Measurements from ENCODE around the gene LTF. TPM values are rescaled to one million over a fixed set of nuclear protein-coding genes. Genes with fewer than 3 reads are reported as not detected.

The LTF gene
- total and polyA plus RNA-seq, 8 donors: 6.9 to 21.0 (median 11.2) TPM

DNA sequence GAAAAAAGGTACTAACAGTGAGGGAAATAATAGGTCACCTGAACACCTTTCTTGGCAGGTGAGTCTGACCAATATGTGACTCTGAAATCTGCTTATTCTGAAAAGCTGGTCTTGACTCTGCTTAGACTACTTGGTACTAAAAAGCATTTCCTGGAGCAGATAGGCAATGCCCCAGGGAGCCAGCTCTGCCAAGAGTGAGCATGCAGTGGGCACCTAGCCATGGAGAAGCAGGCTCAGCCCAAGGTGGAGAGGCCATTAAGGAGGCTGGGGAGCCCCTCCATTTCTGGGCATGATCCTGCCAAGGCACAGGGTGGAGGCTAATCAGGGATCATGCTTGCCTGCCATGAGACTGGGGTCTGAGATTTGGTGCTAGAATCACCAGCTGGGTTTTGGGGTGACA lies 1.6 kb upstream of the LTF start:
- intact Hi-C loops (cut with DNase I): no loop called here
- Histone ChIP-seq H3K4me3 (no peak overlapping the region), H3K36me3 (no peaks in the 10 kb centered on the region), H3K27ac (peak overlapping the region in 2 of 4 donors; percentile 61 to 63), H3K4me1 (peaks cover 0 to 40% (median 0%) of the 10 kb centered on the region in 3 donors), H3K9me3 (no peaks in the 10 kb centered on the region), H3K27me3 (no peaks in the 10 kb centered on the region)
- DNase-seq: peak in 5 of 6 donors; percentile 53 to 77 (median 70)
- no peak for FAIRE-seq
- TF ChIP-seq, protein P1, sequence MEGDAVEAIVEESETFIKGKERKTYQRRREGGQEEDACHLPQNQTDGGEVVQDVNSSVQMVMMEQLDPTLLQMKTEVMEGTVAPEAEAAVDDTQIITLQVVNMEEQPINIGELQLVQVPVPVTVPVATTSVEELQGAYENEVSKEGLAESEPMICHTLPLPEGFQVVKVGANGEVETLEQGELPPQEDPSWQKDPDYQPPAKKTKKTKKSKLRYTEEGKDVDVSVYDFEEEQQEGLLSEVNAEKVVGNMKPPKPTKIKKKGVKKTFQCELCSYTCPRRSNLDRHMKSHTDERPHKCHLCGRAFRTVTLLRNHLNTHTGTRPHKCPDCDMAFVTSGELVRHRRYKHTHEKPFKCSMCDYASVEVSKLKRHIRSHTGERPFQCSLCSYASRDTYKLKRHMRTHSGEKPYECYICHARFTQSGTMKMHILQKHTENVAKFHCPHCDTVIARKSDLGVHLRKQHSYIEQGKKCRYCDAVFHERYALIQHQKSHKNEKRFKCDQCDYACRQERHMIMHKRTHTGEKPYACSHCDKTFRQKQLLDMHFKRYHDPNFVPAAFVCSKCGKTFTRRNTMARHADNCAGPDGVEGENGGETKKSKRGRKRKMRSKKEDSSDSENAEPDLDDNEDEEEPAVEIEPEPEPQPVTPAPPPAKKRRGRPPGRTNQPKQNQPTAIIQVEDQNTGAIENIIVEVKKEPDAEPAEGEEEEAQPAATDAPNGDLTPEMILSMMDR (IDR thresholded peaks at IDR 0.05): no peak
- peak; percentile 52 to 78 (median 73) for ATAC-seq

DNA sequence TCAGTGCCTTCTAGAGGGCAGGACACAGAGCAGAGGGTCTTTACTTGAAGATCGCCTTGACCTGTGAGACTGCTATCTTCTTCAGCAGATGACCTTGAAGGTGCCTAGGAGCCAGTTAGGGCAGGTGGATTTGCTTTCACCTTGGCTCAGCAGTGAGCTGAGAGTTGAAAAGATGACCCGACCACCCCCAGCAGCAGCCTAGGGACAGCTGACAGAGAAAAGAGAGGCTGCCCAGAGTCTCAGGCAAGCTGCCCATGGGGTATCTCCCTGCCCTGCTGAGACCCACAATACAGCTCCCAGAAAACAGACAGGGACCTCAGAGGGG lies 453 bp upstream of the LTF start:
- intact Hi-C loops (cut with DNase I): no loop called here
- TF ChIP-seq, protein P1 (IDR thresholded peaks at IDR 0.05): no peak
- peaks cover 0 to 32% (median 0%) of the 10 kb centered on the region in 3 donors for H3K4me1 ChIP-seq
- no peaks in the 10 kb centered on the region for H3K27me3 ChIP-seq
- DNase-seq (no peak), FAIRE-seq (no peak), ATAC-seq (no peak)
- no peak overlapping the region for H3K4me3 ChIP-seq
- no peak overlapping the region for H3K27ac ChIP-seq
- 61 to 67% methylated on average over 2 of the region's 2 CpGs for WGBS, 2 donors
- H3K9me3 ChIP-seq: no peaks in the 10 kb centered on the region
- no peaks in the 10 kb centered on the region for H3K36me3 ChIP-seq

DNA sequence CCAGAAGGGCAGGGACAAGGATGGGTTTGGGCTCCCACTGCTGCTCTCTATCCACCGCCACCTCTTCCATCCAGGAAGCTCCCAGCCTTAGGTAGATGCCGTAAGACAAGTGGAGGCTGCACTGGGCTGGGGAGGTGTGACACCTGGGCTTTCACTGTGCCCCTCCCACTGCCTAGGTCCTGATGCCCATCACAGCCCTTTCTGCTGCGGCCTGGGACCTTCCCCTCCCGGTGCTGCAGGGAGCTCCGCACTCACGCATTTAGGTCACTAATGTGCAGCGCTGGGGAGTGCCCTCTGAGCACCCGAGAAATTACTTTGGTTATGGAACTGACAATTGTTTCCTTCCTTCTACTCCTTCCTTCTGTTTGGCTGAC lies 850 bp downstream of the LTF start:
- Histone ChIP-seq H3K36me3 (no peaks in the 10 kb centered on the region), H3K4me3 (no peak overlapping the region), H3K27ac (no peak overlapping the region), H3K27me3 (no peaks in the 10 kb centered on the region), H3K4me1 (peaks cover 0 to 20% (median 0%) of the 10 kb centered on the region in 3 donors), H3K9me3 (no peaks in the 10 kb centered on the region)
- TF ChIP-seq, protein P1 (IDR thresholded peaks at IDR 0.05): no peak
- FAIRE-seq (no peak), ATAC-seq (no peak), DNase-seq (no peak)
- intact Hi-C loops (cut with DNase I): no loop called here
- WGBS, 2 donors: 81 to 89% methylated on average over 8 of the region's 8 CpGs

DNA sequence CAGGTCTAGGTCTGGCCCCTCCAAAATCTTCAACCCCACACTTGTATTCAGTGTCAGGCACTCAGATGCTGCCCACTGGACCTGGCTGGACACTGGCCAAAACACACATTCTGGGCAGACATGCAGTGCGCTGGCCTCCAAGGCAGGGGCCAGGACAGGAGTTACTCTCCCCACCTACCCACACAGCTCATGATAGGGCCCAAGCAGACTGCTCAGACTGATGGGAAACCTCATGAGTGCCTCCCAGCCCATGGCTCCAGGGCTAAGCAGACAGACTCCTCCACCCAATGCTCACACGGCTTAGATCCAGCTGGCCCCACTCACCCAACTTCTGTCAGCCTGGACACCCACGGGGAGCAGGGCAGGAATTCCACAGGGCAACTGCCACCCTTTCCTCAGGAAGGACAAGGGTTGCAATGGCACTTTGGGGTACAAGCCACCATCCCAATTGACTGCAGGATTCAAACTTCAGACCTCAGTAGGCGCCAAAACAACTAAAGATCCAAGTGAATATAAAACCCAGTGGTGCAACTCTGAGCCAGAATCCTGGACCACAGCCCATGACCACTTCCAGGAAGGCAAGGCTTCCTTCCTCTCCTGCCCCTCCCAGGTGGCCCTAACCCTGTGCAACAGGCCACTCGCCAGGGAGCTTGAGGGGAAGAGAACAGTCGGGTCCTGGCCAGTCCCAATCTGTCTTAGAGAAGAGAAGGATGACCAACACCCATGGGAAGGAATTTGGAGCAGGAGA lies 1.4 kb downstream of the LTF start:
- DNase-seq (no peak), ATAC-seq (peak in 2 of 4 donors; percentile 15 to 53), FAIRE-seq (no peak)
- Histone ChIP-seq H3K27ac (no peak overlapping the region), H3K4me1 (peaks cover 0 to 20% (median 0%) of the 10 kb centered on the region in 3 donors), H3K9me3 (no peaks in the 10 kb centered on the region), H3K4me3 (no peak overlapping the region), H3K27me3 (no peaks in the 10 kb centered on the region), H3K36me3 (no peaks in the 10 kb centered on the region)
- TF ChIP-seq, protein P1 (IDR thresholded peaks at IDR 0.05): no peak
- intact Hi-C loops (cut with DNase I): no loop called here
- WGBS, 2 donors: 72 to 77% methylated on average over 6 of the region's 6 CpGs

DNA sequence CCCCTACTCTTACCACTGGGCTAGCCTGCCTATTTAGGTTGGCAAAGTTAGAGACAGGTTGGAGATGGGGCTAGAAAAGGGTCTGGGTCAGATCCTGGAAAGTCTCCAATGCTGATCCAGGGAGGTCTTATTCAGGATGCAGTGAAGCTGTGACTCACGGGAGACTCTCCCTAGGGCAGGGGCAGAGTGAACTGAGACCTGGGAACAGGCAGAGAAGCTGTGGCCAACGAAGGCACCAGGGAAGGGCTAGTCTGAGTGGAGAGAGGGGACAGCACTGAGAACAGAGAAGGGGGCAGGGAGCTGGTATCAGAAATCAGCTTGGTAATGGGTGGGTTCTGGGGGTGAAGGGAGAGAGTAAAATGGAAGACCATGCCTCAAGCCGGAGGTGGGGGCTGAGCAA lies 2.2 kb downstream of the LTF start:
- no peaks in the 10 kb centered on the region for H3K27me3 ChIP-seq
- ATAC-seq: peak in 1 of 4 donors; percentile 5
- WGBS, 2 donors: 77 to 86% methylated on average over 3 of the region's 3 CpGs
- TF ChIP-seq, protein P1 (IDR thresholded peaks at IDR 0.05): no peak
- intact Hi-C loops (cut with DNase I): no loop called here
- DNase-seq: no peak
- H3K36me3 ChIP-seq: no peaks in the 10 kb centered on the region
- FAIRE-seq: no peak
- H3K27ac ChIP-seq: no peak overlapping the region
- H3K9me3 ChIP-seq: no peaks in the 10 kb centered on the region
- no peak overlapping the region for H3K4me3 ChIP-seq
- H3K4me1 ChIP-seq: peaks cover 0 to 20% (median 0%) of the 10 kb centered on the region in 3 donors

Data from pancreas (tissue), 10 donors.